Esophagus squamous epithelium (tissue), 5 donors: Measurements from ENCODE around the gene PCBP4. TPM values are rescaled to one million over a fixed set of nuclear protein-coding genes. Genes with fewer than 3 reads are reported as not detected.

Source experiments
- DNase-seq: peaks from one replicate; lab custom pipeline; 2025; lab: John Stamatoyannopoulos, UW
- H3K27ac ChIP-seq, 4 donors: fragments of 200-600 bp; sonication (generic); one replicate each; pipeline ENCODE4 v1.5.1; 2016 to 2019; ENCODE audit warnings: mild to moderate bottlenecking in 1 of 4
- H3K27me3 ChIP-seq, 4 donors: fragments of 200-600 bp; sonication (generic); 1 replicate in 3 of 4; 2 replicates in 1 of 4; pipeline versions ENCODE4 v1.5.1 to v1.6.0; 2017 to 2021; ENCODE audit warnings: antibody characterized with exemption in 1 of 4
- H3K36me3 ChIP-seq, 3 donors: fragments of 200-600 bp; sonication (generic); one replicate each; pipeline ENCODE4 v1.5.1; 2016 to 2019
- H3K4me1 ChIP-seq, 3 donors: fragments of 200-600 bp; sonication (generic); one replicate each; pipeline ENCODE4 v1.5.1; 2017 to 2019
- H3K4me3 ChIP-seq, 4 donors: fragments of 200-600 bp; sonication (generic); 1 replicate in 3 of 4; 2 replicates in 1 of 4; pipeline ENCODE4 v1.5.1; 2016 to 2019; ENCODE audit warnings: mild to moderate bottlenecking in 2 of 4, moderate library complexity in 1 of 4
- H3K9me3 ChIP-seq, 3 donors: fragments of 200-600 bp; sonication (generic); one replicate each; pipeline ENCODE4 v1.5.1; 2016 to 2019
- CTCF ChIP-seq, 6 experiments: fragments of 450-650 bp in 4 of 6; fragments of 200-600 bp in 2 of 6; sonication (generic) in 2 of 6; IDR thresholded peaks; one replicate each; pipeline ENCODE4 v1.5.1; 2016 to 2019; ENCODE audit warnings: antibody characterized with exemption in 6 of 6, mild to moderate bottlenecking in 4 of 6, moderate library complexity in 4 of 6
- POLR2A ChIP-seq, 4 donors: fragments of 450-650 bp; IDR thresholded peaks; one replicate each; pipeline ENCODE4 v1.6.1; 2017; ENCODE audit warnings: antibody characterized with exemption in 4 of 4, mild to moderate bottlenecking in 4 of 4, moderate library complexity in 3 of 4
- WGBS, 2 donors: methylation state at CpG; one replicate each; pipeline ENCODE4 v1.1.5; 2018; 5-methylcytosine and 5-hydroxymethylcytosine counted together
- intact Hi-C: fragments of 100-400 bp; cut with DNase I; formaldehyde crosslinking; loops from one replicate; pipeline ENCODE4 v1.15.0; 2022
- total RNA-seq, 4 donors: library from RNA; depleted of rRNA; stranded (reverse); fragments of >200 nt; gene quantifications; one replicate each; pipeline ENCODE4 v1.1.0, GENCODE V29; 2016
- donor health status: DM: yes; HTN: yes; CAD: no.

The PCBP4 gene
- total RNA-seq, 4 donors from 2014 or later: 13.0 to 47.3 (median 19.5) TPM

- intact Hi-C loops: no loop called here
- no peak for TF ChIP-seq POLR2A (IDR thresholded peaks at IDR 0.05)
- Histone ChIP-seq H3K27me3 (no peaks in the 10 kb centered on the region), H3K9me3 (no peaks in the 10 kb centered on the region), H3K36me3 (no peaks in the 10 kb centered on the region), H3K4me3 (no peak overlapping the region), H3K4me1 (peaks cover 31 to 93% (median 40%) of the 10 kb centered on the region in 3 donors), H3K27ac (no peak overlapping the region)
- 60 to 83% methylated on average over 1 to 2 of the region's 4 CpGs for WGBS, 2 donors
- DNase-seq: no peak
Measured at GRCh38 chr3:51969841-51970240, 2.6 kb upstream of the PCBP4 start.

GRCh38 chr3:51968883-51969678 lies 1.8 kb upstream of the PCBP4 start:
- DNase-seq: no peak

DNA sequence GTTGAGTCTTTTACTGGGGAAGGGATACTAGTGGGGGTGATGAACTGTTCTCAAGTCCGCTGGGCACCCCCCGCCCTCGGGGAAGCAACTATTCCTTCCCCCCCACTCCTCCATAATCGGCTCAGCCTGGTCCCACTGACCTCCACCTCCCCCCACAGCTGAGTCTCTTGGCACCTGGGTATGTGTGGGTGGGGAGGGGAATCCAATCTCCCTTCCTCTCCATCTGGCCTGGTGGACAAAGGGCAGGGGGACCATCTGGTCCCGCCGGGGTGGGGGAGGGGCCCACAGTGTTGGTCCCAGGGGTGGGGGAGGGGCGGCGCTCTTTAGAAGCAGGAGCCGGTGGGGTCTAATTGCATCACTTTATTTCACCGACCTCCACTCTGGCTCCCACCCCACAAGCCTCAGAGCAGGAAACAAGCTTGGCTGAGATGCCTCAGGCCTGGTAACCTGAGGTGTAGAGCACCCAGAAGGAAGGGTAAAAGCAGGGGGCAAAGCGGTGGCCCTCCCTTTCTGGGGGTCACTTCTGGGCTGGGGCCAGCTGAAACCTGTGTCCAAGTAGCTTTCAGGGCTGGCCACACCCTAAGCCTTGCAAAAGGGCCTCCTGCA lies 1.0 kb upstream of the PCBP4 start:
- Histone ChIP-seq H3K27ac (peak overlapping the region; percentile 77 to 95 (median 91)), H3K4me3 (peak overlapping the region; percentile 60 to 86 (median 78))
- intact Hi-C loops: no loop called here

More at GRCh38 chr3:51968883-51969678, 1.8 kb upstream of the PCBP4 start:
- no peaks in the 10 kb centered on the region for H3K9me3 ChIP-seq
- WGBS, 2 donors: 82 to 88% methylated on average over 3 to 6 of the region's 6 CpGs
- intact Hi-C loops: no loop called here
- TF ChIP-seq POLR2A (IDR thresholded peaks at IDR 0.05) (no peak), CTCF (IDR thresholded peaks at IDR 0.05) (no peak)
- no peaks in the 10 kb centered on the region for H3K27me3 ChIP-seq
- peaks cover 23 to 93% (median 33%) of the 10 kb centered on the region in 3 donors for H3K4me1 ChIP-seq
- no peak overlapping the region for H3K4me3 ChIP-seq
- no peaks in the 10 kb centered on the region for H3K36me3 ChIP-seq
- H3K27ac ChIP-seq: peak overlapping the region in 2 of 4 donors; percentile 92 to 95

DNA sequence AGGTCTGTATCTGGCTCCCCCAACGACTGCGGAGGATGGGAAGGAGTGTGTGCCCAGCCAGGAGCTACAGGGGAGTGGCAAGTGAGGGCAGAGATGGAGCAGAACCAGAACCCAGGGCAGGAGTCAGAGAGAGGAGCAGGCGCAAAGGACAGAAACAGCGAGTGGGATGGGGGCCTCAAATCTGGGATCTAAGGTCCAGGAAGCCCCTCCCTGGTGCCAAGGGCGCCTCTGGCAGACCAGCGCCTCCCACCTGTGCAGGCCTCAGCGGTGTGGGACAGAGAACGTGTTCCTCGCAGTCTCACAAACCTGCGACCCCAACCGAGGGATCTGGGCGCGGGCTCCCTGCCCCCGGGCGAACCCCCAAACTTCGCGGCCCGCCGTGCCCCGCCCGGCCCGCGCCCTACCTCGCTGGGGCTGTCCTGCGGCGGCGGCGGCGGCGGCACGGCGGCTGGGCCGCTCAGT lies 301 bp downstream of the PCBP4 start:
- Histone ChIP-seq H3K36me3 (no peaks in the 10 kb centered on the region), H3K4me3 (peak overlapping the region; percentile 60 to 86 (median 78)), H3K4me1 (peaks cover 22 to 89% (median 28%) of the 10 kb centered on the region in 3 donors), H3K9me3 (no peaks in the 10 kb centered on the region), H3K27ac (peak overlapping the region; percentile 85 to 95 (median 91)), H3K27me3 (no peaks in the 10 kb centered on the region)
- TF ChIP-seq CTCF (IDR thresholded peaks at IDR 0.05) (peak in 1 of 6 experiments; percentile 7), POLR2A (IDR thresholded peaks at IDR 0.05) (no peak)
- intact Hi-C loops: no loop called here
- no peak for DNase-seq
- WGBS, 2 donors: 17% methylated on average over 5 to 9 of the region's 33 CpGs

More for the DNA sequence above, 1.0 kb upstream of the PCBP4 start:
- Histone ChIP-seq H3K27me3 (no peaks in the 10 kb centered on the region), H3K36me3 (no peaks in the 10 kb centered on the region), H3K9me3 (no peaks in the 10 kb centered on the region), H3K4me1 (peaks cover 22 to 89% (median 32%) of the 10 kb centered on the region in 3 donors)
- 0 to 33% methylated on average over 2 of the region's 11 CpGs for WGBS, 2 donors
- DNase-seq: no peak
- TF ChIP-seq POLR2A (IDR thresholded peaks at IDR 0.05) (no peak), CTCF (IDR thresholded peaks at IDR 0.05) (no peak)

DNA sequence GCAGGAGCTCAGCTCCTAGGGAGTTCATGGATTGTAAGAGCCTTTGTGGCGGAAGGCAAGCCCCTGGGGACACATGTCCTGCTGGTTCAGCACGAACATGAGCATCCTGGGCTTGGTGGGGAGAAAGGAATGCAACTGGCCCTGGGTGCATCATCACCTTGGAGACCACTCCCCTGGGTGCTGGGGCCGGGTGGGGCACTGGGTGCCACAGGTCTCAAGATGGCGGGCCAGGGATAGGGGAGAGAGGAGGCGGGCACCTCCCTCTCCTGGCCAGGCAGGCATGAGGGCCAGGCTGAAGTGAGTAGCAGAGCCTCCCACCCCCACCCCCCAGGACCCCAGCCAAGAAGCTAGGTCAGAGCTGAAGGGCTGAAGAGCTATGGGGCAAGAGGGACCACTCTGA lies 768 bp downstream of the PCBP4 start:
- intact Hi-C loops: no loop called here
- Histone ChIP-seq H3K36me3 (no peaks in the 10 kb centered on the region), H3K9me3 (no peaks in the 10 kb centered on the region), H3K27ac (peak overlapping the region in 3 of 4 donors; percentile 85 to 95 (median 90)), H3K4me1 (peaks cover 22 to 91% (median 28%) of the 10 kb centered on the region in 3 donors), H3K27me3 (no peaks in the 10 kb centered on the region), H3K4me3 (peak overlapping the region; percentile 60 to 86 (median 78))
- no peak for DNase-seq
- WGBS, 2 donors: 71 to 80% methylated on average over 2 of the region's 5 CpGs
- no peak for TF ChIP-seq POLR2A (IDR thresholded peaks at IDR 0.05)
- no peak for TF ChIP-seq CTCF (IDR thresholded peaks at IDR 0.05)
